Activated B cell treated with CpG ODN at 0.5 μM for 24 hours (primary cell): Measurements from ENCODE around the gene USP24. TPM values are rescaled to one million over a fixed set of nuclear protein-coding genes. Genes with fewer than 3 reads are reported as not detected.

ENCODE experiments used
- ATAC-seq: fragments of 200-7000 bp; cut with Tn5 transposase; one replicate; pipeline ENCODE4 v1.10.0; 2021; ENCODE audit warnings: low read depth, mild to moderate bottlenecking, moderate library complexity
- CTCF ChIA-PET: fragments of 350-600 bp; sonication (Branson Sonifier 250); formaldehyde crosslinking; loops from one replicate; lab custom pipeline; 2021; ENCODE audit warnings: antibody characterized with exemption; lab: Charles Lee
- POLR2A ChIA-PET: fragments of 350-600 bp; sonication (Branson Sonifier 250); formaldehyde crosslinking; loops from one replicate; lab custom pipeline; 2021; ENCODE audit warnings: antibody characterized with exemption; lab: Charles Lee
- DNase-seq: peaks from one replicate; pipeline ENCODE4 v3.0.0; 2022
- H3K27ac Mint-ChIP-seq: one replicate; pipeline ENCODE4 v1.8.0; 2020; ENCODE audit warnings: mixed read lengths
- H3K27me3 Mint-ChIP-seq: one replicate; pipeline ENCODE4 v1.8.0; 2021; ENCODE audit warnings: mixed read lengths
- H3K36me3 Mint-ChIP-seq: one replicate; pipeline ENCODE4 v1.8.0; 2021; ENCODE audit warnings: low read depth, mixed read lengths
- H3K4me1 Mint-ChIP-seq: one replicate; pipeline ENCODE4 v1.8.0; 2021; ENCODE audit warnings: mixed read lengths
- H3K4me3 Mint-ChIP-seq: one replicate; pipeline ENCODE4 v1.8.0; 2020; ENCODE audit warnings: mild to moderate bottlenecking, mixed read lengths
- H3K9me3 Mint-ChIP-seq: one replicate; pipeline ENCODE4 v1.8.0; 2020; ENCODE audit warnings: mixed read lengths
- CTCF ChIP-seq: fragments of 200-600 bp; IDR thresholded peaks from one replicate; pipeline ENCODE4 v1.8.0; 2022; ENCODE audit warnings: antibody characterized with exemption, mild to moderate bottlenecking
- intact Hi-C: fragments of 100-400 bp; cut with micrococcal nuclease; formaldehyde crosslinking; loops from one replicate; pipeline ENCODE4 v1.15.1; 2024
- total RNA-seq: library from RNA; stranded (reverse); gene quantifications from 2 replicates; pipeline ENCODE4 v1.2.3, GENCODE V29; 2022

The USP24 gene
- total RNA-seq, 1 donor from 2014 or later: 91.4 TPM

- H3K9me3 Mint-ChIP-seq: no peaks in the 10 kb centered on the region
- H3K27me3 Mint-ChIP-seq: no peaks in the 10 kb centered on the region
- intact Hi-C loops: no loop called here
- H3K27ac Mint-ChIP-seq: no peak overlapping the region
- CTCF ChIA-PET: no interaction called here
- TF ChIP-seq CTCF: no peak
- H3K4me1 Mint-ChIP-seq: no peaks in the 10 kb centered on the region
- H3K36me3 Mint-ChIP-seq: peaks cover 89% of the 10 kb centered on the region
- ATAC-seq (no peak), DNase-seq (no peak)
- POLR2A ChIA-PET: no interaction called here
- H3K4me3 Mint-ChIP-seq: no peak overlapping the region
Observed at GRCh38 chr1:55074455-55074854, 140.7 kb downstream of the USP24 start.

GRCh38 chr1:55073187-55073916 is 141.8 kb downstream of the USP24 start:
- H3K27ac Mint-ChIP-seq: no peak overlapping the region
- no peak for DNase-seq
- no peaks in the 10 kb centered on the region for H3K27me3 Mint-ChIP-seq
- no peak for TF ChIP-seq CTCF
- ChIA-PET POLR2A (no interaction called here), CTCF (interaction anchor here (0.7 kb wide), 1 partner anchor 121 kb away, joined by 3 read pairs; no protein-coding TSS in a partner anchor)
- no peak for ATAC-seq
- no peak overlapping the region for H3K4me3 Mint-ChIP-seq
- intact Hi-C loops: no loop called here
- peaks cover 89% of the 10 kb centered on the region for H3K36me3 Mint-ChIP-seq
- no peaks in the 10 kb centered on the region for H3K4me1 Mint-ChIP-seq
- H3K9me3 Mint-ChIP-seq: no peaks in the 10 kb centered on the region

GRCh38 chr1:55071477-55071876 is 143.7 kb downstream of the USP24 start:
- Mint-ChIP-seq H3K36me3 (peaks cover 92% of the 10 kb centered on the region), H3K9me3 (no peaks in the 10 kb centered on the region), H3K27me3 (no peaks in the 10 kb centered on the region), H3K4me3 (no peak overlapping the region), H3K27ac (no peak overlapping the region), H3K4me1 (no peaks in the 10 kb centered on the region)
- DNase-seq: no peak
- intact Hi-C loops: no loop called here
- no peak for ATAC-seq
- ChIA-PET POLR2A (no interaction called here), CTCF (interaction anchor here (0.8 to 1.2 kb wide), 2 partner anchors 10 to 206 kb away, joined by 3 read pairs; no protein-coding TSS in a partner anchor)
- no peak for TF ChIP-seq CTCF

- POLR2A ChIA-PET: no interaction called here
- CTCF ChIA-PET: no interaction called here
- H3K36me3 Mint-ChIP-seq: peaks cover 90% of the 10 kb centered on the region
- H3K27me3 Mint-ChIP-seq: no peaks in the 10 kb centered on the region
- TF ChIP-seq CTCF: no peak
- no peak overlapping the region for H3K27ac Mint-ChIP-seq
- no peaks in the 10 kb centered on the region for H3K4me1 Mint-ChIP-seq
- H3K9me3 Mint-ChIP-seq: no peaks in the 10 kb centered on the region
- H3K4me3 Mint-ChIP-seq: no peak overlapping the region
- ATAC-seq (no peak), DNase-seq (no peak)
- intact Hi-C loops: no loop called here
Observed at GRCh38 chr1:55070293-55071164, 144.6 kb downstream of the USP24 start.

GRCh38 chr1:55069280-55069679 is 145.9 kb downstream of the USP24 start:
- no peak for ATAC-seq
- CTCF ChIA-PET: no interaction called here
- POLR2A ChIA-PET: no interaction called here
- peaks cover 82% of the 10 kb centered on the region for H3K36me3 Mint-ChIP-seq
- H3K27me3 Mint-ChIP-seq: no peaks in the 10 kb centered on the region
- no peak for DNase-seq
- no peak for TF ChIP-seq CTCF
- H3K9me3 Mint-ChIP-seq: no peaks in the 10 kb centered on the region
- no peak overlapping the region for H3K4me3 Mint-ChIP-seq
- no peaks in the 10 kb centered on the region for H3K4me1 Mint-ChIP-seq
- intact Hi-C loops: no loop called here
- H3K27ac Mint-ChIP-seq: no peak overlapping the region
